Subcutaneous adipose tissue (tissue), 4 donors: Measurements from ENCODE around the gene ALG11. TPM values are rescaled to one million over a fixed set of nuclear protein-coding genes. Genes with fewer than 3 reads are reported as not detected.

Source experiments
- CTCF ChIP-seq: fragments of 450-650 bp; IDR thresholded peaks from one replicate; pipeline ENCODE4 v1.5.1; 2016; ENCODE audit warnings: low read depth, mild to moderate bottlenecking, control low read depth, antibody characterized with exemption, moderate library complexity
- total RNA-seq, 4 donors: library from RNA; depleted of rRNA; stranded (reverse); fragments of >200 nt; gene quantifications; one replicate each; pipeline ENCODE4 v1.1.0, GENCODE V29; 2016

Gene ALG11
- total RNA-seq, 4 donors from 2014 or later: 18.9 to 39.5 (median 19.8) TPM

- no peak for TF ChIP-seq CTCF
Observed at GRCh38 chr13:51976423-51976822, 35.8 kb upstream of the ALG11 start.

- no peak for TF ChIP-seq CTCF
Observed at GRCh38 chr13:51976890-51977289, 35.3 kb upstream of the ALG11 start.

GRCh38 chr13:51977625-51978024 is 34.6 kb upstream of the ALG11 start:
- no peak for TF ChIP-seq CTCF

GRCh38 chr13:51978796-51979556 is 33.2 kb upstream of the ALG11 start:
- TF ChIP-seq CTCF: no peak

GRCh38 chr13:51980908-51981307 is 31.3 kb upstream of the ALG11 start:
- no peak for TF ChIP-seq CTCF

GRCh38 chr13:51981355-51981754 is 30.8 kb upstream of the ALG11 start:
- no peak for TF ChIP-seq CTCF

- no peak for TF ChIP-seq CTCF
Observed at GRCh38 chr13:51988988-51989618, 23.1 kb upstream of the ALG11 start.
